DND-41 (cell line): Measurements from ENCODE around the gene SH3RF3.

Experiments used
- ATAC-seq: fragments of 200-7000 bp; cut with Tn5 transposase; 3 replicates; pipeline ENCODE4 v1.9.1; 2021; ENCODE audit warnings: low read depth; ENCODE audit not compliant: insufficient read depth
- DNase-seq: peaks from one replicate; pipeline ENCODE4 v3.0.0-alpha.2; 2020
- H2AFZ ChIP-seq: 2 replicates; pipeline ENCODE4 v1.6.0; 2012; ENCODE audit warnings: low read depth, low read length
- H3K27ac ChIP-seq: 2 replicates; pipeline ENCODE4 v1.5.1; 2012; ENCODE audit warnings: low read length, inconsistent platforms
- H3K27me3 ChIP-seq: fragments of 200-600 bp; sonication (generic); 2 replicates; pipeline ENCODE4 v1.6.0; 2012; ENCODE audit warnings: low read length, mild to moderate bottlenecking, inconsistent platforms; ENCODE audit not compliant: insufficient read depth, poor library complexity
- H3K36me3 ChIP-seq: 2 replicates; pipeline ENCODE4 v1.5.1; 2012; ENCODE audit warnings: low read length, inconsistent platforms; ENCODE audit not compliant: insufficient read depth
- H3K4me1 ChIP-seq: 2 replicates; pipeline ENCODE4 v1.5.1; 2012; ENCODE audit warnings: mild to moderate bottlenecking, low read length; ENCODE audit not compliant: insufficient read depth
- H3K4me2 ChIP-seq: 2 replicates; pipeline ENCODE4 v1.6.0; 2012; ENCODE audit warnings: mild to moderate bottlenecking, moderate library complexity, low read length, inconsistent platforms; ENCODE audit not compliant: insufficient read depth
- H3K4me3 ChIP-seq, 2 experiments: fragments of 200-600 bp in 1 of 2; shearing (Covaris generic) in 1 of 2; 2 replicates each; pipeline ENCODE4 v1.5.1; 2012 to 2016; ENCODE audit warnings: inconsistent platforms in 2 of 2, low read length in 2 of 2, mild to moderate bottlenecking in 2 of 2, low read depth in 1 of 2, moderate library complexity in 1 of 2
- H3K79me2 ChIP-seq: 2 replicates; pipeline ENCODE4 v1.6.0; 2012; ENCODE audit warnings: low read length, inconsistent platforms; ENCODE audit not compliant: insufficient read depth
- H3K9ac ChIP-seq: 2 replicates; pipeline ENCODE4 v1.6.0; 2012; ENCODE audit warnings: low read depth, mild to moderate bottlenecking, inconsistent platforms, low read length, moderate library complexity
- H3K9me3 ChIP-seq: 2 replicates; pipeline ENCODE4 v1.5.1; 2012; ENCODE audit warnings: low read length, moderate library complexity, mild to moderate bottlenecking, inconsistent platforms; ENCODE audit not compliant: insufficient read depth, severe bottlenecking
- H4K20me1 ChIP-seq: 2 replicates; pipeline ENCODE4 v1.6.0; 2012; ENCODE audit warnings: low read length; ENCODE audit not compliant: insufficient read depth
- CTCF ChIP-seq: IDR thresholded peaks from 2 replicates; pipeline ENCODE4 v1.5.1; 2012; ENCODE audit warnings: borderline replicate concordance, low read length, moderate library complexity, mild to moderate bottlenecking; ENCODE audit not compliant: poor library complexity, severe bottlenecking; ENCODE audit errors: extremely low read depth
- EZH2 ChIP-seq: IDR thresholded peaks from 3 replicates; pipeline ENCODE4 v1.6.1; 2012; ENCODE audit warnings: borderline replicate concordance, low read depth, mild to moderate bottlenecking, moderate library complexity, low read length, inconsistent platforms; ENCODE audit not compliant: severe bottlenecking

Gene SH3RF3

DNA sequence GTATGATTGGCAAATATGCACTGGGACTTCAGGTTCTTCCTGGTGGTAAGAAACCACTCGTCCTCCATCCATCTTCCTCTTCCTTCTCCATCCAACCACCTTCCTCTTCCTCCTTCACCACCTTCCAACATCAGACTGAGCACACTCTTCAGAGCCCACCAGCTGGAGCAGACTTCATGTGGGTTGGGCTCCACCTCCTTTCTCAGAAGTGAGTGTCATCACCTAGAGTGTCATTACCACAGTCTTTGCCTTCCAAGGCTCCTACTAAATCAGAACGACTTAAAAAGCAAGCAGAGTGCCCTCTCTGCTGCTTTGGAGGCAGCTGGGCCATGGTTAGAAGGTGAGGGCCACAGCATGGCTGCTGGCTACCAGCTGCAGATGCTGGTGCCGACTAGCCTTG, 171.6 kb downstream of the SH3RF3 start:
- Histone ChIP-seq H3K27me3 (peaks cover 3% of the 10 kb centered on the region), H3K4me2 (no peak overlapping the region), H3K27ac (no peak overlapping the region), H3K9me3 (no peaks in the 10 kb centered on the region), H3K79me2 (no peaks in the 10 kb centered on the region), H3K36me3 (no peaks in the 10 kb centered on the region), H2AFZ (no peak overlapping the region), H3K9ac (no peak overlapping the region), H4K20me1 (no peaks in the 10 kb centered on the region; the same call in 1 of the 2 replicates), H3K4me3 (no peak overlapping the region), H3K4me1 (no peaks in the 10 kb centered on the region)
- no peak for TF ChIP-seq EZH2
- TF ChIP-seq CTCF = no peak
- DNase-seq (peak; percentile 41), ATAC-seq (peak; percentile 85)

DNA sequence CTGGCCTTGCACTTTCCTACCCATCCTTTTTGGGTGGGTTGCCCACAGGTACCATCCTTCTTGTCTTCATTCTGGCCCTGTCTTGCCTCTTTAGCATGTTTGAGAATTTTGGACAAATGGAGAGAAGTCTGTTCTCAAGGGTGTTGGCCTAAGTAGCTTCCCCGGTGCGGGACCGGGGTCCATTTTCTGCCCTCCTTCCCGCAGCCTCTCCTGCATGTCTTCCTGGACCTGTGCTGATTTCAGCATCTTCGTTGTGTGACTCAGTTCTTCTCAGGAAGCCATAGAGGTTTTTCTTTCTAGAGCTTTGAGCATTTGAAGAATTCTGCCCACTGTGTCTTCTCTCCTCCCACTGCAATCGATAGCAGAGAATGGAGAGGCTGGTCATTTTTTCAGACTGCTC, 172.7 kb downstream of the SH3RF3 start:
- no peak overlapping the region for H3K27ac ChIP-seq
- no peak for ATAC-seq
- no peak for TF ChIP-seq EZH2
- TF ChIP-seq CTCF = no peak
- H3K9ac ChIP-seq = no peak overlapping the region
- no peaks in the 10 kb centered on the region for H3K4me1 ChIP-seq
- H3K9me3 ChIP-seq = no peaks in the 10 kb centered on the region
- no peaks in the 10 kb centered on the region; the same call in 1 of the 2 replicates for H4K20me1 ChIP-seq
- no peak overlapping the region for H3K4me3 ChIP-seq
- H3K4me2 ChIP-seq = no peak overlapping the region
- H3K79me2 ChIP-seq = no peaks in the 10 kb centered on the region
- no peak for DNase-seq
- no peak overlapping the region for H2AFZ ChIP-seq
- H3K36me3 ChIP-seq = no peaks in the 10 kb centered on the region
- peaks cover 3% of the 10 kb centered on the region for H3K27me3 ChIP-seq

- Histone ChIP-seq H3K36me3 (no peaks in the 10 kb centered on the region), H2AFZ (no peak overlapping the region), H3K27me3 (peaks cover 3% of the 10 kb centered on the region), H3K9ac (no peak overlapping the region), H4K20me1 (no peaks in the 10 kb centered on the region; the same call in 1 of the 2 replicates), H3K4me3 (no peak overlapping the region), H3K27ac (no peak overlapping the region), H3K4me1 (no peaks in the 10 kb centered on the region), H3K79me2 (no peaks in the 10 kb centered on the region), H3K4me2 (no peak overlapping the region), H3K9me3 (no peaks in the 10 kb centered on the region)
- TF ChIP-seq EZH2 (no peak), CTCF (no peak)
- ATAC-seq = no peak
- DNase-seq = no peak
Observed at GRCh38 chr2:109302319-109302718, 173.3 kb downstream of the SH3RF3 start.

DNA sequence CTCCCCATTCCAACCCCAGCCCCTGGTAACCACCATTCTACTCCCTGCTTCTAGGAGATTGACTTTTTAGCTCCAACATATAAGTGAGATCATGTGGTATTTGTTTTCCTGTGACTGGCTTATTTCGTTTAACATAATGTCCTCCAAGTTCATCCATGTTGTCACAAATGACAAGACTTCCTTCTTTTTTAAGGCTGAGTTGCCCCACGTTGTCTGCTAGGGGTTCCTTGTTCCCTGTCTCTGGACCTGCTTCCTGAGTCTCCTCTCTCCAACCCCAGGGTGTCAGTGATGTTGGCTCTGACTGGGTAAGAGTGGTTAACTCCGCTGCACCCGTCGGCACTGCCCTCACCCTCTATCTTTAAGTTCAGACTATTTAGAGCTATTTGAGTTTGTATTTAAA, 175.2 kb downstream of the SH3RF3 start:
- Histone ChIP-seq H3K27ac (no peak overlapping the region), H4K20me1 (no peaks in the 10 kb centered on the region; the same call in 1 of the 2 replicates), H3K4me1 (no peaks in the 10 kb centered on the region), H3K36me3 (no peaks in the 10 kb centered on the region), H3K9ac (no peak overlapping the region), H2AFZ (no peak overlapping the region), H3K79me2 (no peaks in the 10 kb centered on the region), H3K4me3 (no peak overlapping the region), H3K27me3 (peaks cover 3% of the 10 kb centered on the region), H3K4me2 (no peak overlapping the region), H3K9me3 (no peaks in the 10 kb centered on the region)
- TF ChIP-seq CTCF (no peak), EZH2 (no peak)
- ATAC-seq = no peak
- DNase-seq = no peak
